Tibial nerve (tissue), 4 donors: Measurements from ENCODE around the gene NCF4.

Experiments
- CTCF ChIP-seq, 5 experiments: fragments of 200-600 bp in 3 of 5; fragments of 450-650 bp in 2 of 5; sonication (generic) in 3 of 5; IDR thresholded peaks; one replicate each; pipeline ENCODE4 v1.5.1; 2016 to 2019; ENCODE audit warnings: antibody characterized with exemption in 5 of 5, mild to moderate bottlenecking in 3 of 5, moderate library complexity in 2 of 5
- EP300 ChIP-seq, 2 donors: sonication (generic); formaldehyde crosslinking; IDR thresholded peaks; one replicate each; pipeline ENCODE4 v1.6.1; 2017; ENCODE audit warnings: antibody characterized with exemption in 2 of 2, mild to moderate bottlenecking in 1 of 2
- POLR2A ChIP-seq, 2 donors: fragments of 450-650 bp; IDR thresholded peaks; one replicate each; pipeline ENCODE4 v1.6.1; 2017; ENCODE audit warnings: antibody characterized with exemption in 2 of 2, mild to moderate bottlenecking in 2 of 2, moderate library complexity in 2 of 2

- TF ChIP-seq EP300 (IDR thresholded peaks at IDR 0.05): no peak
- no peak for TF ChIP-seq POLR2A (IDR thresholded peaks at IDR 0.05)
- TF ChIP-seq CTCF (IDR thresholded peaks at IDR 0.05): no peak
Observed at GRCh38 chr22:36870250-36870649, 9.4 kb downstream of the NCF4 start.
